HG03103 (cell line): ENCODE data around the gene UNC13C.

Source experiments
- ATAC-seq: cut with Tn5 transposase; IDR thresholded peaks from one replicate; pipeline ENCODE4 v1.9.1; 2021; ENCODE audit warnings: low read depth; ENCODE audit not compliant: unreplicated experiment

The UNC13C gene

GRCh38 chr15:54101664-54102270 is 123.5 kb downstream of the UNC13C start:
- ATAC-seq, result no peak

- ATAC-seq, result no peak
Measured at GRCh38 chr15:54102704-54103103, 124.5 kb downstream of the UNC13C start.

DNA sequence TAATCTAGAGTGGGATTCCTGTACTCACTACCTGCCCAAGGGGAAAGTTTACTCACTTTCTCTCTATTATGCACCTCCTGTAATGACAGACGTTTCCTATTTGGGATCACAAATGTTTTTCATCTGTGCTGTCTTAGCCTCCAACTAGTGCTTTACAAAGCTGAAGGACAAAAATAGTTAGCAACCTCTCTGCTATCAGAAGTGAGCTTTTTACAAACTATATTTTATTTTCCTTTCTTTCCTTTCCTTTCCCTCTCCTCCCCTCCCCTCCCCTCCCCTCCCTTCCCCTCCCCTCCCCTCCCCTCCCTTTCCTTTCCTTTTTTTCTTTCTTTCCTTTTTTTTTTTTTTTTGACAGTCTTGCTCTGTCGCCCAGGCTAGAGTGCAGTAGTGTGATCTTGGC is 130.8 kb downstream of the UNC13C start:
- no peak for ATAC-seq

- ATAC-seq, result no peak
Measured at GRCh38 chr15:54119051-54119450, 140.8 kb downstream of the UNC13C start.

- ATAC-seq, result no peak
Measured at GRCh38 chr15:54120949-54121463, 142.8 kb downstream of the UNC13C start.

GRCh38 chr15:54127574-54127973 is 149.3 kb downstream of the UNC13C start:
- ATAC-seq, result no peak

- no peak for ATAC-seq
Measured at GRCh38 chr15:54131410-54131809, 153.2 kb downstream of the UNC13C start.

GRCh38 chr15:54149115-54149531 is 170.9 kb downstream of the UNC13C start:
- no peak for ATAC-seq

- ATAC-seq, result no peak
Measured at GRCh38 chr15:54150255-54150654, 172.0 kb downstream of the UNC13C start.

DNA sequence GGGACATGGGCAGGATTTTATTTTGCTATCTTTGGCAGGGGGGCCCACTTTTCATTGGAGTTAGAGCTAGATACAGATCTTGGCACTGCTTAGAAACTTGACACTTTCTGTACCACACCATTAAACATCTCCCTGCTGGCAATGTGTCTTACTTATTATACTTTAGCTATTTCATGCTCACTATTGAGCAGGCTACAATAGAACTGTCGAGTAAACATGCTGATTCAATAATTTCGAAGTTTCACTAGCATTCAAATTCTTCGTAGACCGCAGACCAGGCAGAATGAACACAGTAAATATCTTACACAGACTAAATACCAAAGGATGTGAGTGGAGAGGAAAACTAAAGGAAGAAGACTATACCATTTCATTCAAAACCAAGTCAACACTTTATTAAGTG is 180.8 kb downstream of the UNC13C start:
- no peak for ATAC-seq

- no peak for ATAC-seq
Measured at GRCh38 chr15:54187325-54187724, 209.1 kb downstream of the UNC13C start.

- no peak for ATAC-seq
Measured at GRCh38 chr15:54197995-54198394, 219.8 kb downstream of the UNC13C start.

DNA sequence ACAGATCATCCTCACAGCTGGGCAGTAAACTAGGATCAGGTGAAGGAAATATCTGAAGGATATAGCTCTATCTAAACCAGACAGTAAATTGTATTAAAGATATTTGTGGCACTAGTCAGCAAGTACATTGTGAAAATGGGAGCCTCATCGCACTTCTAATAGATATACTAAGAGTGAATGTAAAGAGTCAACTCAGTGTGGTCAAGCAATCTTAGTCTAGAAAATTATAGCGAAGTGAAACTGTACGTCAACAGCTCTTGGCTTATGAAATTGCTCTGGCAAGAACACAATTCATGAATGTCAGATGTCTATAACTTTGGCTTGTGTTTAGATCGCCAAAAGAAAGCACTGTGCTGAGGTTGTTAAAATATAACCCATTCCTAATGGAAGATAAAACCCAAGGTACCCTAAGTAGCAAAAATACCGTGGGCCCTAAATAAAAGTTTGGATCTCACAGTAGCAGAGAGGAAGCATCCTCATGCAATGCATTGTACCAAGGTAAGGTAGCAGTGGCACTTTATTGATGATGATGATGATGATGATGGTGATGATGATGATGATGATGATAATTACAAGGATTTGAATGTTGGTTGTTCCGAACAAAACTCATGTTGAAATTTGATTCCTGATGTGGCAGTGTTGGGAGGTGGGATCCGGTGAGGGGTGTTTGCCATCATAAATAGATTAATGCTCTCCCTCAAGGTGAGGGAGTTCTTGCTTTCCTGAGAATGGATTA is 228.5 kb downstream of the UNC13C start:
- ATAC-seq, result no peak

GRCh38 chr15:54208786-54209185 is 230.5 kb downstream of the UNC13C start:
- no peak for ATAC-seq

DNA sequence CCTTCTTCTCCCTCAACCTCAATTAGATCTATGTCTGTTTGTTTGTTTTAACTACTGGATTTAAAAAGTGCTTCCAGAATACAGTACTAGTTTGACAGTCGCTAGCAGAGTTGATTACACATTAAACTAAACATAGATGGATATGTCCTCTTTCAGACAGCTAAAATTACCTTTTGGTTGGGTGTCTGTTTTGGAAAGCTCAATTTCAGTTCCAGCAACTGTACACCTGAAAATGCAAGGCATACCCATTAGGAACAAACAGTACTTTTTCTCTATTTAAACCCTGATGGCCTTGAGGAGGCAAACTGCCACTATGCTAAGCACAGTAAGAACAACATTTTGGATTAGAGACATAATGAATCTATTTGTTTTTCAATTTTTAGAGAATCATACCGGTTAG is 234.4 kb downstream of the UNC13C start:
- no peak for ATAC-seq

- no peak for ATAC-seq
Measured at GRCh38 chr15:54226455-54226854, 248.2 kb downstream of the UNC13C start.

GRCh38 chr15:54227569-54227968 is 249.3 kb downstream of the UNC13C start:
- ATAC-seq, result no peak

DNA sequence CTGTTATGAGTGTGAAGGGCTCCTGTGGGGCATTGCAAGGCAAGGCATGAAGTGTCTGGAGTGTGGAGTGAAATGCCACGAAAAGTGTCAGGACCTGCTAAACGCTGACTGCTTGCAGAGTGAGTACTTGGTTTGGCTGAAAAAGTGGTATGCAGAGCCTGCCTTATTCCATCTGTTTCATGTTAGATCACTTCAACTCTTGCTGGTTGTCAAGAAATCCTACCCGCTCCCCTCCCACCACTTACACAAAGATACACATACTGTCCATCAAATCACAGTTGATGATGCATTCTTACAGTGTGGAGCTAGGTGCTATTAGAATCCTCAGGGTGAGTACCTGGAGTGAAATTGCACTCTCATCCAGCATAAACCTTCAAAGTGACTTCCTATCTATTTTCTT is 272.1 kb downstream of the UNC13C start:
- no peak for ATAC-seq

- no peak for ATAC-seq
Measured at GRCh38 chr15:54256190-54256589, 277.9 kb downstream of the UNC13C start.

GRCh38 chr15:54273928-54274327 is 295.7 kb downstream of the UNC13C start:
- no peak for ATAC-seq

- no peak for ATAC-seq
Measured at GRCh38 chr15:54277834-54278233, 299.6 kb downstream of the UNC13C start.

GRCh38 chr15:54280726-54281125 is 302.5 kb downstream of the UNC13C start:
- ATAC-seq, result no peak
